WTC11 (cell line): Measurements from ENCODE around the gene TMEM79.

Source experiments
- ELF4 ChIP-seq: sonication (generic); formaldehyde crosslinking; IDR thresholded peaks from 2 replicates; pipeline ENCODE4 v1.8.1; 2022; ENCODE audit warnings: low read depth, mild to moderate bottlenecking, moderate library complexity, missing genetic modification reagents
- ETV6 ChIP-seq: sonication (generic); formaldehyde crosslinking; IDR thresholded peaks from 2 replicates; pipeline ENCODE4 v1.8.1; 2022; ENCODE audit warnings: mild to moderate bottlenecking, missing genetic modification reagents
- JUN ChIP-seq: sonication (generic); formaldehyde crosslinking; IDR thresholded peaks from 2 replicates; pipeline ENCODE4 v1.8.0; 2023; ENCODE audit warnings: mild to moderate bottlenecking, missing genetic modification reagents
- TEAD1 ChIP-seq: sonication (generic); formaldehyde crosslinking; IDR thresholded peaks from 2 replicates; pipeline ENCODE4 v1.8.0; 2022; ENCODE audit warnings: mild to moderate bottlenecking, missing genetic modification reagents
- TF ChIP-seq, protein P1 (sequence below): fragments of 250-450 bp; sonication (Bioruptor Pico); IDR thresholded peaks from 2 replicates; pipeline ENCODE4 v2.1.2; 2022; ENCODE audit warnings: mild to moderate bottlenecking, moderate library complexity
- TF ChIP-seq, protein P2 (sequence below): sonication (generic); formaldehyde crosslinking; IDR thresholded peaks from 2 replicates; pipeline ENCODE4 v1.8.0; 2023; ENCODE audit warnings: missing genetic modification reagents
- TF ChIP-seq, protein P3 (sequence below): sonication (generic); formaldehyde crosslinking; IDR thresholded peaks from 2 replicates; pipeline ENCODE4 v1.8.1; 2022; ENCODE audit warnings: low read depth, missing genetic modification reagents, borderline replicate concordance
- TF ChIP-seq, protein P4 (sequence below): fragments of 200-600 bp; IDR thresholded peaks from 2 replicates; pipeline ENCODE4 v1.8.0; 2022; ENCODE audit warnings: antibody characterized with exemption
- TF ChIP-seq, protein P5 (sequence below): sonication (generic); formaldehyde crosslinking; IDR thresholded peaks from 2 replicates; pipeline ENCODE4 v1.8.1; 2022; ENCODE audit warnings: missing genetic modification reagents, borderline replicate concordance

DNA sequence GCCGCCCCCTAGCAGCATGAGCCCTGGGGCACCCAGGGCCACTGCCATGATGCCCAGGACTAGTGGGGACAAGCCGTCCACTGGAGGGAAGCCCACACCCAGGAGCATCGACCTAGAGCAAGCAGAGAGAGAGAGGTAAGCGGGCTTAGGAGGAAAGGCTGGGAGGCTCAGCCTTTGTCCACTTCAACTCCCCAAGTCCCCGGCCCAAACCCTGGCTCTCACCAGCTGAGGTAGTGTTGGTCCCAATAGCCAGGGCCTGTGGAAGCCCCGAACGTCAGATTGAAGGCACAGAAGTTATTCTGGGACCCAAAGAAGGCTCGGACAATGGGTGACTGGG, 8.9 kb downstream of the TMEM79 start:
- TF ChIP-seq, protein P1, sequence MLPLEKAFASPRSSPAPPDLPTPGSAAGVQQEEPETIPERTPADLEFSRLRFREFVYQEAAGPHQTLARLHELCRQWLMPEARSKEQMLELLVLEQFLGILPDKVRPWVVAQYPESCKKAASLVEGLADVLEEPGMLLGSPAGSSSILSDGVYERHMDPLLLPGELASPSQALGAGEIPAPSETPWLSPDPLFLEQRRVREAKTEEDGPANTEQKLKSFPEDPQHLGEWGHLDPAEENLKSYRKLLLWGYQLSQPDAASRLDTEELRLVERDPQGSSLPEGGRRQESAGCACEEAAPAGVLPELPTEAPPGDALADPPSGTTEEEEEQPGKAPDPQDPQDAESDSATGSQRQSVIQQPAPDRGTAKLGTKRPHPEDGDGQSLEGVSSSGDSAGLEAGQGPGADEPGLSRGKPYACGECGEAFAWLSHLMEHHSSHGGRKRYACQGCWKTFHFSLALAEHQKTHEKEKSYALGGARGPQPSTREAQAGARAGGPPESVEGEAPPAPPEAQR = no peak
- TF ChIP-seq, protein P2, sequence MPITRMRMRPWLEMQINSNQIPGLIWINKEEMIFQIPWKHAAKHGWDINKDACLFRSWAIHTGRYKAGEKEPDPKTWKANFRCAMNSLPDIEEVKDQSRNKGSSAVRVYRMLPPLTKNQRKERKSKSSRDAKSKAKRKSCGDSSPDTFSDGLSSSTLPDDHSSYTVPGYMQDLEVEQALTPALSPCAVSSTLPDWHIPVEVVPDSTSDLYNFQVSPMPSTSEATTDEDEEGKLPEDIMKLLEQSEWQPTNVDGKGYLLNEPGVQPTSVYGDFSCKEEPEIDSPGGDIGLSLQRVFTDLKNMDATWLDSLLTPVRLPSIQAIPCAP (CRISPR knock-in tag) = no peak
- TF ChIP-seq, protein P3, sequence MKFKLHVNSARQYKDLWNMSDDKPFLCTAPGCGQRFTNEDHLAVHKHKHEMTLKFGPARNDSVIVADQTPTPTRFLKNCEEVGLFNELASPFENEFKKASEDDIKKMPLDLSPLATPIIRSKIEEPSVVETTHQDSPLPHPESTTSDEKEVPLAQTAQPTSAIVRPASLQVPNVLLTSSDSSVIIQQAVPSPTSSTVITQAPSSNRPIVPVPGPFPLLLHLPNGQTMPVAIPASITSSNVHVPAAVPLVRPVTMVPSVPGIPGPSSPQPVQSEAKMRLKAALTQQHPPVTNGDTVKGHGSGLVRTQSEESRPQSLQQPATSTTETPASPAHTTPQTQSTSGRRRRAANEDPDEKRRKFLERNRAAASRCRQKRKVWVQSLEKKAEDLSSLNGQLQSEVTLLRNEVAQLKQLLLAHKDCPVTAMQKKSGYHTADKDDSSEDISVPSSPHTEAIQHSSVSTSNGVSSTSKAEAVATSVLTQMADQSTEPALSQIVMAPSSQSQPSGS = no peak
- TF ChIP-seq, protein P4, sequence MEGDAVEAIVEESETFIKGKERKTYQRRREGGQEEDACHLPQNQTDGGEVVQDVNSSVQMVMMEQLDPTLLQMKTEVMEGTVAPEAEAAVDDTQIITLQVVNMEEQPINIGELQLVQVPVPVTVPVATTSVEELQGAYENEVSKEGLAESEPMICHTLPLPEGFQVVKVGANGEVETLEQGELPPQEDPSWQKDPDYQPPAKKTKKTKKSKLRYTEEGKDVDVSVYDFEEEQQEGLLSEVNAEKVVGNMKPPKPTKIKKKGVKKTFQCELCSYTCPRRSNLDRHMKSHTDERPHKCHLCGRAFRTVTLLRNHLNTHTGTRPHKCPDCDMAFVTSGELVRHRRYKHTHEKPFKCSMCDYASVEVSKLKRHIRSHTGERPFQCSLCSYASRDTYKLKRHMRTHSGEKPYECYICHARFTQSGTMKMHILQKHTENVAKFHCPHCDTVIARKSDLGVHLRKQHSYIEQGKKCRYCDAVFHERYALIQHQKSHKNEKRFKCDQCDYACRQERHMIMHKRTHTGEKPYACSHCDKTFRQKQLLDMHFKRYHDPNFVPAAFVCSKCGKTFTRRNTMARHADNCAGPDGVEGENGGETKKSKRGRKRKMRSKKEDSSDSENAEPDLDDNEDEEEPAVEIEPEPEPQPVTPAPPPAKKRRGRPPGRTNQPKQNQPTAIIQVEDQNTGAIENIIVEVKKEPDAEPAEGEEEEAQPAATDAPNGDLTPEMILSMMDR = no peak
- TF ChIP-seq TEAD1 (no peak), ELF4 (no peak), JUN (CRISPR knock-in tag) (no peak), ETV6 (CRISPR knock-in tag) (no peak)
- TF ChIP-seq, protein P5, sequence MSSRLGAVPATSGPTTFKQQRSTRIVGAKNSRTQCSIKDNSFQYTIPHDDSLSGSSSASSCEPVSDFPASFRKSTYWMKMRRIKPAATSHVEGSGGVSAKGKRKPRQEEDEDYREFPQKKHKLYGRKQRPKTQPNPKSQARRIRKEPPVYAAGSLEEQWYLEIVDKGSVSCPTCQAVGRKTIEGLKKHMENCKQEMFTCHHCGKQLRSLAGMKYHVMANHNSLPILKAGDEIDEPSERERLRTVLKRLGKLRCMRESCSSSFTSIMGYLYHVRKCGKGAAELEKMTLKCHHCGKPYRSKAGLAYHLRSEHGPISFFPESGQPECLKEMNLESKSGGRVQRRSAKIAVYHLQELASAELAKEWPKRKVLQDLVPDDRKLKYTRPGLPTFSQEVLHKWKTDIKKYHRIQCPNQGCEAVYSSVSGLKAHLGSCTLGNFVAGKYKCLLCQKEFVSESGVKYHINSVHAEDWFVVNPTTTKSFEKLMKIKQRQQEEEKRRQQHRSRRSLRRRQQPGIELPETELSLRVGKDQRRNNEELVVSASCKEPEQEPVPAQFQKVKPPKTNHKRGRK (CRISPR knock-in tag) = no peak
